Measurements from ENCODE around the gene R3HDM2.

Gene R3HDM2

DNA sequence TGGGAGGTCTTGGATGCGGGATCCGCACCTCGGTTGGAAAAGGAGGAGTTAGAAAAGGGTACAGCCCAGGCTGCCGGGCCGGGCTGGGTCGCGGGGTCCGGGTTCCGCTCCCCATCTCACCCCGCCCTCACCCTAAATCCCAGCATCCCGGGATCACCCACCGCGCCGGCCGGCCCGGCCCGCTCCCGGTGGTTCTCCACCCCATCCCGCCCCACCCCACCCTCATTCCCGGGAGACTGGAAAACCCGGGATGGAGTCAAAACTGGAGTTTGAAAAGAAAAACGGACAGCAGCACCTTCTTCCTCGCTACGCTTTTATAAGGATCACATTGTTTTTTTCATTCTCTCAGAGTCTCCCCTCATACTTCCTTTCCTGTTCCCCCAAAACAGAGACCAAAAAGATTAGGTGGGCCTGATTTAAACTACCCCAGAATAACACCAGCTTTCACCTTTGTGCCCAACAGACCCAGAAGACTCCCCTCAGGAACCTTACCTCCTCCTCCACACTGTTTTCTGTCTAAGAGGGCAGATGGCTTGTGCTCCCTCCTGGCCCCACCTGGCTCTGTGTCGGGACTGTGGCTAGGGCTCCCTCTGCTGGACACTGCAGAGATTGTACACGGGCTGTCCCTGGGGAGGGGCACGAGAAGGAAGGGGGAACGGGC, 31.5 kb upstream of the R3HDM2 start:
- no peak for TF ChIP-seq POLR2AphosphoS5 (IDR thresholded peaks at IDR 0.05; ENCODE audit: low read depth, low read length)
- no peak for TF ChIP-seq FOXP2 (optimal IDR thresholded peaks at IDR 0.05; ENCODE audit: borderline replicate concordance, extremely low read depth, extremely low read length, insufficient read depth)
- TF ChIP-seq TAF1 (IDR thresholded peaks at IDR 0.05; ENCODE audit: borderline replicate concordance, insufficient read depth, low read length) = no peak
- TF ChIP-seq SIN3A (IDR thresholded peaks at IDR 0.05; ENCODE audit: borderline replicate concordance, insufficient read depth, low read length) = no peak
- TF ChIP-seq, protein P1, sequence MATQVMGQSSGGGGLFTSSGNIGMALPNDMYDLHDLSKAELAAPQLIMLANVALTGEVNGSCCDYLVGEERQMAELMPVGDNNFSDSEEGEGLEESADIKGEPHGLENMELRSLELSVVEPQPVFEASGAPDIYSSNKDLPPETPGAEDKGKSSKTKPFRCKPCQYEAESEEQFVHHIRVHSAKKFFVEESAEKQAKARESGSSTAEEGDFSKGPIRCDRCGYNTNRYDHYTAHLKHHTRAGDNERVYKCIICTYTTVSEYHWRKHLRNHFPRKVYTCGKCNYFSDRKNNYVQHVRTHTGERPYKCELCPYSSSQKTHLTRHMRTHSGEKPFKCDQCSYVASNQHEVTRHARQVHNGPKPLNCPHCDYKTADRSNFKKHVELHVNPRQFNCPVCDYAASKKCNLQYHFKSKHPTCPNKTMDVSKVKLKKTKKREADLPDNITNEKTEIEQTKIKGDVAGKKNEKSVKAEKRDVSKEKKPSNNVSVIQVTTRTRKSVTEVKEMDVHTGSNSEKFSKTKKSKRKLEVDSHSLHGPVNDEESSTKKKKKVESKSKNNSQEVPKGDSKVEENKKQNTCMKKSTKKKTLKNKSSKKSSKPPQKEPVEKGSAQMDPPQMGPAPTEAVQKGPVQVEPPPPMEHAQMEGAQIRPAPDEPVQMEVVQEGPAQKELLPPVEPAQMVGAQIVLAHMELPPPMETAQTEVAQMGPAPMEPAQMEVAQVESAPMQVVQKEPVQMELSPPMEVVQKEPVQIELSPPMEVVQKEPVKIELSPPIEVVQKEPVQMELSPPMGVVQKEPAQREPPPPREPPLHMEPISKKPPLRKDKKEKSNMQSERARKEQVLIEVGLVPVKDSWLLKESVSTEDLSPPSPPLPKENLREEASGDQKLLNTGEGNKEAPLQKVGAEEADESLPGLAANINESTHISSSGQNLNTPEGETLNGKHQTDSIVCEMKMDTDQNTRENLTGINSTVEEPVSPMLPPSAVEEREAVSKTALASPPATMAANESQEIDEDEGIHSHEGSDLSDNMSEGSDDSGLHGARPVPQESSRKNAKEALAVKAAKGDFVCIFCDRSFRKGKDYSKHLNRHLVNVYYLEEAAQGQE (IDR thresholded peaks at IDR 0.05; ENCODE audit: insufficient read depth in 1 of 2, low read depth in 2 of 2, low read length in 2 of 2) = no peak

DNA sequence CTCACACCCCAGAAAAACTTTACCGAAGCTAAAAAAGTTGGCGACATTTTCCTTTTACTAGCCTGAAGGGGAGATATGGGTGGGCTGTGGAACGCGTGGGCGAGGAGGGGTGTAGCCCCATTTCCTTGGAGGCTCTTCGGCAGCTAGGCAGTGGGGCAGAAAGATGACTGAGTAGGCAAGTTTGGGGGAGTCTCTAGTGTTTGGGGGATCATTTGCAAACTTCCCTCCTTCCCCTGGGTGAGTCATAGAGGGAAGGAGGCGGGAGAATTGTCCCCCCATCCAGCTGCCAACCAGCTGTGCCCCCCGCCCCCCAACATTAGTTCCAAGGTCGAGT, 31.0 kb upstream of the R3HDM2 start:
- TF ChIP-seq SIN3A (IDR thresholded peaks at IDR 0.05; ENCODE audit: borderline replicate concordance, insufficient read depth, low read length) (no peak), POLR2AphosphoS5 (IDR thresholded peaks at IDR 0.05; ENCODE audit: low read depth, low read length) (no peak), TAF1 (IDR thresholded peaks at IDR 0.05; ENCODE audit: borderline replicate concordance, insufficient read depth, low read length) (no peak), FOXP2 (optimal IDR thresholded peaks at IDR 0.05; ENCODE audit: borderline replicate concordance, extremely low read depth, extremely low read length, insufficient read depth) (no peak)
- TF ChIP-seq, protein P1 (IDR thresholded peaks at IDR 0.05; ENCODE audit: insufficient read depth in 1 of 2, low read depth in 2 of 2, low read length in 2 of 2) = no peak

DNA sequence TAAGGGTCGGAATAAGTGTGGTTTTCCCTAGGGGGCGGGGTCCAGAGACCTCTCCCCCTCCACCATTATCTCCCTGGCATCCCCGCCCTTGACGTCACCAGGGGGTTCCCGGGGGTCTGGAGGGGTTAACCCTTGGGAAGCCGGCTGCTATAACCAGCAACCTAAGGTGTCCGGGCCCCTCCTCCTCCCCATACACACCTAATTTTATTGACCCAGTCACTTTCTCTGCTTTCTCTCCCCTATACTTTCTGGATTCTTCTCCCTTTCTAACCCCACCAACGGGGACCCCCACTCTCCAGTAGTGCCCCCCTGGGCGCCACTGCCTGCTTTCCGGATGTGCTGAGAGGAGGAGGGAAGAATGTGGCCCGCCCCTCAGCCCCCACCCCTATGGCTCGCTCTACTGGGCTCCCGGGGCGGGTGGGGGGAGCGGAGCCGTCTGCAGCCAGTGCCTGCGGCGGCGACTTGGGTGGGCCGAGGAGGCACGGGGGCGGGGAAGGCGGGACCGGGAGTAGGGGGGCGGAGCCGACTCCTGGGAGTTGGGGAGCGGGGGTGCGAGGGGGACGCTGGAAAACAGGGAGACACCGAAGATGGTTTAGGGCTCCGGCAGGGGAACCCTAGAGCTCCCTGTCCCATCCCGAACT, 30.6 kb upstream of the R3HDM2 start:
- TF ChIP-seq, protein P1 (IDR thresholded peaks at IDR 0.05; ENCODE audit: insufficient read depth in 1 of 2, low read depth in 2 of 2, low read length in 2 of 2) = no peak
- no peak for TF ChIP-seq POLR2AphosphoS5 (IDR thresholded peaks at IDR 0.05; ENCODE audit: low read depth, low read length)
- TF ChIP-seq TAF1 (IDR thresholded peaks at IDR 0.05; ENCODE audit: borderline replicate concordance, insufficient read depth, low read length) = no peak
- no peak for TF ChIP-seq FOXP2 (optimal IDR thresholded peaks at IDR 0.05; ENCODE audit: borderline replicate concordance, extremely low read depth, extremely low read length, insufficient read depth)
- TF ChIP-seq SIN3A (IDR thresholded peaks at IDR 0.05; ENCODE audit: borderline replicate concordance, insufficient read depth, low read length) = no peak

DNA sequence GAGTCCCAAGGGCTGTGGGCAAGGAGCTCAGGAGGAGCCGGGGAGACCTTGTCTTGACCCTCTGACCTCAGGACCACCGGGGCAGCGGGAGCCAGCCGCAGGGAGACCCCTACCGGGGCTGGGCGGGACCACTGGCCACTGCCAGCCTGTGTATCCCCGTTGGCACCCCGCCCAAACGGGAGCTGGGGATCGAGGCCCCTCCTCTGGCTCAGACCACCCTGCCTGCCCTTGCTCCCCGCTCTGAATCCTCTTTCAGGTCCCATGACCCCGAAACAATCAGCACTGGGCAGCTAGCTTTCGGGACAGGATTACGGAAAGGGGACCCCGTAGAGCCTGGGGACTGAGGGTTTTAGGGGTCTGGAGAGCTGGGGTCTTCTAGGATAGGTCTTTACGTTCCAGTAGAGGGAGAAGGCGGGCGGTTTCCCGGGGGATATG, 30.0 kb upstream of the R3HDM2 start:
- TF ChIP-seq FOXP2 (optimal IDR thresholded peaks at IDR 0.05; ENCODE audit: borderline replicate concordance, extremely low read depth, extremely low read length, insufficient read depth) (no peak), TAF1 (IDR thresholded peaks at IDR 0.05; ENCODE audit: borderline replicate concordance, insufficient read depth, low read length) (no peak), SIN3A (IDR thresholded peaks at IDR 0.05; ENCODE audit: borderline replicate concordance, insufficient read depth, low read length) (no peak), POLR2AphosphoS5 (IDR thresholded peaks at IDR 0.05; ENCODE audit: low read depth, low read length) (no peak)
- TF ChIP-seq, protein P1 (IDR thresholded peaks at IDR 0.05; ENCODE audit: insufficient read depth in 1 of 2, low read depth in 2 of 2, low read length in 2 of 2) = no peak

Data from PFSK-1 (cell line).